Activated CD8-positive, alpha-beta memory T cell treated with anti-CD3 and anti-CD28 coated beads for 24 hours (primary cell): ENCODE data around the gene MATK.

Experiments
- DNase-seq: peaks from one replicate; pipeline ENCODE4 v3.0.0-alpha.2; 2020

MATK gene

GRCh38 chr19:3814648-3815047, 28.5 kb upstream of the MATK start:
- no peak for DNase-seq

GRCh38 chr19:3813473-3814392, 27.6 kb upstream of the MATK start:
- DNase-seq: no peak

GRCh38 chr19:3810708-3811355, 24.7 kb upstream of the MATK start:
- DNase-seq: no peak

GRCh38 chr19:3809881-3810707, 23.9 kb upstream of the MATK start:
- DNase-seq: peak; percentile 71

GRCh38 chr19:3808420-3809143, 22.4 kb upstream of the MATK start:
- no peak for DNase-seq

GRCh38 chr19:3807574-3808354, 21.6 kb upstream of the MATK start:
- DNase-seq: no peak

- DNase-seq: no peak
Measured at GRCh38 chr19:3807131-3807480, 20.9 kb upstream of the MATK start.

GRCh38 chr19:3805859-3806258, 19.7 kb upstream of the MATK start:
- DNase-seq: no peak

- DNase-seq: no peak
Measured at GRCh38 chr19:3804429-3804828, 18.2 kb upstream of the MATK start.

GRCh38 chr19:3803986-3804385, 17.8 kb upstream of the MATK start:
- no peak for DNase-seq

- no peak for DNase-seq
Measured at GRCh38 chr19:3803114-3803888, 17.1 kb upstream of the MATK start.

- peak; percentile 82 for DNase-seq
Measured at GRCh38 chr19:3801412-3802096, 15.4 kb upstream of the MATK start.

- no peak for DNase-seq
Measured at GRCh38 chr19:3800996-3801395, 14.8 kb upstream of the MATK start.

GRCh38 chr19:3798137-3798536, 12.0 kb upstream of the MATK start:
- no peak for DNase-seq

- DNase-seq: no peak
Measured at GRCh38 chr19:3796358-3796757, 10.2 kb upstream of the MATK start.

GRCh38 chr19:3793799-3794198, 7.6 kb upstream of the MATK start:
- no peak for DNase-seq

- DNase-seq: no peak
Measured at GRCh38 chr19:3792114-3792513, 5.9 kb upstream of the MATK start.

GRCh38 chr19:3790941-3791340, 4.8 kb upstream of the MATK start:
- DNase-seq: no peak

GRCh38 chr19:3790209-3790734, 4.1 kb upstream of the MATK start:
- no peak for DNase-seq
